PFSK-1 (cell line): ENCODE measurements around the gene DIPK2A.

ENCODE experiments used
- FOXP2 ChIP-seq: optimal IDR thresholded peaks from 2 replicates; pipeline ENCODE3; 2011; ENCODE audit warnings: borderline replicate concordance, control low read depth, inconsistent platforms; ENCODE audit not compliant: insufficient read depth; ENCODE audit errors: extremely low read length, extremely low read depth
- POLR2AphosphoS5 ChIP-seq: IDR thresholded peaks from 2 replicates; pipeline ENCODE4 v1.6.1; 2012; ENCODE audit warnings: low read depth, mild to moderate bottlenecking, control low read depth, low read length, moderate library complexity
- REST ChIP-seq, 2 experiments: IDR thresholded peaks; 2 replicates each; pipeline versions ENCODE4 v1.6.1 to v1.8.0; 2011 to 2012; ENCODE audit warnings: low read depth in 2 of 2, low read length in 2 of 2, control low read depth in 1 of 2, inconsistent platforms in 1 of 2, mild to moderate bottlenecking in 1 of 2, moderate library complexity in 1 of 2; ENCODE audit not compliant: insufficient read depth in 1 of 2
- SIN3A ChIP-seq: IDR thresholded peaks from 2 replicates; pipeline ENCODE4 v1.6.1; 2012; ENCODE audit warnings: mild to moderate bottlenecking, low read length, moderate library complexity, borderline replicate concordance; ENCODE audit not compliant: insufficient read depth

GRCh38 chr3:143961342-143961741 lies 10.3 kb upstream of the DIPK2A start:
- TF ChIP-seq SIN3A (no peak), REST (IDR thresholded peaks at IDR 0.05; ENCODE audit: insufficient read depth in 1 of 2, low read depth in 2 of 2, low read length in 2 of 2) (no peak), POLR2AphosphoS5 (no peak), FOXP2 (no peak)
